Right lobe of liver (tissue), 6 donors: Measurements from ENCODE around the gene SUFU. TPM values are rescaled to one million over a fixed set of nuclear protein-coding genes. Genes with fewer than 3 reads are reported as not detected.

Experiments used
- ATAC-seq, 4 donors: fragments of 200-7000 bp; cut with Tn5 transposase; one replicate each; pipeline ENCODE4 v1.9.1; 2020; ENCODE audit warnings: mild to moderate bottlenecking in 4 of 4, moderate library complexity in 4 of 4
- DNase-seq, 3 donors: peaks; one replicate each; pipeline ENCODE4 v3.0.0-alpha.2; 2020
- H3K27ac ChIP-seq, 3 donors: fragments of 200-600 bp; one replicate each; pipeline ENCODE4 v1.8.0; 2022
- H3K27me3 ChIP-seq, 2 donors: fragments of 200-600 bp; one replicate each; pipeline ENCODE4 v1.8.0; 2022
- H3K36me3 ChIP-seq, 4 donors: fragments of 200-600 bp; sonication (generic) in 1 of 4; one replicate each; pipeline versions ENCODE4 v1.5.1 to v1.8.0; 2017 to 2022; ENCODE audit warnings: control low read depth in 1 of 4
- H3K4me1 ChIP-seq, 4 donors: fragments of 200-600 bp; sonication (generic) in 1 of 4; one replicate each; pipeline versions ENCODE4 v1.5.1 to v1.8.0; 2017 to 2022; ENCODE audit warnings: control low read depth in 1 of 4
- H3K4me3 ChIP-seq, 3 donors: fragments of 200-600 bp; one replicate each; pipeline ENCODE4 v1.8.0; 2022
- H3K9me3 ChIP-seq, 4 donors: fragments of 200-600 bp; sonication (generic) in 1 of 4; one replicate each; pipeline versions ENCODE4 v1.5.1 to v1.8.0; 2017 to 2022; ENCODE audit warnings: control low read depth in 1 of 4
- CTCF ChIP-seq, 4 donors: fragments of 200-600 bp in 3 of 4; fragments of 450-650 bp in 1 of 4; IDR thresholded peaks; one replicate each; pipeline versions ENCODE4 v1.5.1 to v1.8.0; 2016 to 2022; ENCODE audit warnings: antibody characterized with exemption in 4 of 4, mild to moderate bottlenecking in 2 of 4
- POLR2A ChIP-seq: fragments of 450-650 bp; IDR thresholded peaks from one replicate; pipeline ENCODE4 v1.6.1; 2017; ENCODE audit warnings: antibody characterized with exemption, mild to moderate bottlenecking
- WGBS: methylation state at CpG from one replicate; pipeline ENCODE4 v1.1.6; 2018; ENCODE audit warnings: low coverage, low lambda C conversion rate; ENCODE audit not compliant: insufficient coverage; ENCODE audit errors: missing lambda C conversion rate; 5-methylcytosine and 5-hydroxymethylcytosine counted together
- intact Hi-C, 2 donors: fragments of 100-400 bp; cut with DNase I; formaldehyde crosslinking; loops; one replicate each; pipeline versions ENCODE4 v1.11.2 to v1.14.1; 2022
- total RNA-seq, 6 experiments: library from RNA; depleted of rRNA in 2 of 6; stranded (reverse); fragments of >200 nt in 2 of 6; fragmentation: NEBNext Ultra II Directional in 3 of 6; extraction: Animal tissue kit (Norgen Biotek cat#: 25700) in 3 of 6; gene quantifications; one replicate each; pipeline versions ENCODE4 v1.1.0 to v1.2.4, GENCODE V29; 2016 to 2023
- donor health status: DM: no; HTN: yes; CAD: no.
- donor health status: DM: no; HTN: no; CAD: no.
- donor health status: DM: no; HTN: no; CAD: no.
- donor health status: DM: no; HTN: yes; CAD: no.
- donor health status: DM: no; HTN: yes; CAD: no.

The SUFU gene
- total RNA-seq, 6 experiments from 2014 or later: 4.2 to 6.2 (median 5.1) TPM

GRCh38 chr10:102511583-102512274 lies 8.0 kb downstream of the SUFU start:
- peak overlapping the region in 1 of 3 donors; percentile 35 for H3K27ac ChIP-seq
- no peak overlapping the region for H3K4me3 ChIP-seq
- H3K27me3 ChIP-seq: no peaks in the 10 kb centered on the region
- H3K4me1 ChIP-seq: peaks cover 0 to 19% (median 6%) of the 10 kb centered on the region in 4 donors
- no peaks in the 10 kb centered on the region for H3K9me3 ChIP-seq
- ATAC-seq (peak; percentile 36 to 71 (median 52)), DNase-seq (no peak)
- TF ChIP-seq CTCF (IDR thresholded peaks at IDR 0.05): no peak
- no peak for TF ChIP-seq POLR2A
- peaks cover 0 to 19% (median 4%) of the 10 kb centered on the region in 4 donors for H3K36me3 ChIP-seq
- intact Hi-C loops: no loop called here
- WGBS: 30% methylated on average over 5 of the region's 6 CpGs

- Histone ChIP-seq H3K9me3 (no peaks in the 10 kb centered on the region), H3K27ac (no peak overlapping the region), H3K36me3 (peaks cover 0 to 16% (median 2%) of the 10 kb centered on the region in 4 donors), H3K4me3 (no peak overlapping the region), H3K4me1 (peaks cover 0 to 19% (median 6%) of the 10 kb centered on the region in 4 donors), H3K27me3 (no peaks in the 10 kb centered on the region)
- peak; percentile 27 to 73 (median 54) for ATAC-seq
- DNase-seq: no peak
- 43% methylated on average over 5 of the region's 12 CpGs for WGBS
- intact Hi-C loops: no loop called here
- TF ChIP-seq POLR2A: no peak
- no peak for TF ChIP-seq CTCF (IDR thresholded peaks at IDR 0.05)
Observed at GRCh38 chr10:102514487-102515311, 10.9 kb downstream of the SUFU start.

GRCh38 chr10:102515724-102516123 lies 12.0 kb downstream of the SUFU start:
- WGBS: 100% methylated on average over 2 of the region's 3 CpGs
- intact Hi-C loops: no loop called here
- TF ChIP-seq CTCF (IDR thresholded peaks at IDR 0.05): no peak
- TF ChIP-seq POLR2A: no peak
- Histone ChIP-seq H3K27ac (no peak overlapping the region), H3K36me3 (peaks cover 0 to 14% (median 0%) of the 10 kb centered on the region in 4 donors), H3K4me3 (no peak overlapping the region), H3K27me3 (no peaks in the 10 kb centered on the region), H3K9me3 (no peaks in the 10 kb centered on the region), H3K4me1 (peaks cover 0 to 19% (median 6%) of the 10 kb centered on the region in 4 donors)
- DNase-seq (no peak), ATAC-seq (no peak)

- Histone ChIP-seq H3K4me3 (no peak overlapping the region), H3K4me1 (peaks cover 0 to 4% (median 0%) of the 10 kb centered on the region in 4 donors), H3K9me3 (no peaks in the 10 kb centered on the region), H3K27me3 (no peaks in the 10 kb centered on the region), H3K36me3 (peaks cover 0 to 12% (median 0%) of the 10 kb centered on the region in 4 donors), H3K27ac (no peak overlapping the region)
- intact Hi-C loops: no loop called here
- no peak for DNase-seq
- WGBS: 67% methylated on average over 1 of the region's 3 CpGs
- ATAC-seq: no peak
- TF ChIP-seq POLR2A (no peak), CTCF (IDR thresholded peaks at IDR 0.05) (no peak)
Observed at GRCh38 chr10:102517553-102517952, 13.8 kb downstream of the SUFU start.
